GM06990 (cell line): ENCODE results near the gene PRPF18.

Experiments used
- DNase-seq: peaks from one replicate; pipeline ENCODE4 v3.0.0-alpha.2; 2011; ENCODE audit not compliant: insufficient read length; ENCODE audit errors: extremely low read depth
- H3K27me3 ChIP-seq: replicated peaks from 2 replicates; pipeline ENCODE4 v1.6.0; 2011; ENCODE audit warnings: low read length; ENCODE audit not compliant: control insufficient read depth, insufficient read depth
- H3K36me3 ChIP-seq: 2 replicates; pipeline ENCODE4 v1.5.1; 2011; ENCODE audit warnings: low read length; ENCODE audit not compliant: control insufficient read depth, insufficient read depth
- H3K4me3 ChIP-seq: replicated peaks from 2 replicates; pipeline ENCODE4 v1.5.1; 2011; ENCODE audit warnings: low read depth, mild to moderate bottlenecking, control low read depth, low read length
- TF ChIP-seq, protein P1 (sequence below): IDR thresholded peaks from 2 replicates; pipeline ENCODE4 v1.5.1; 2011; ENCODE audit warnings: low read length, control low read depth, mild to moderate bottlenecking, inconsistent platforms; ENCODE audit not compliant: insufficient read depth, poor library complexity, severe bottlenecking

Gene PRPF18

DNA sequence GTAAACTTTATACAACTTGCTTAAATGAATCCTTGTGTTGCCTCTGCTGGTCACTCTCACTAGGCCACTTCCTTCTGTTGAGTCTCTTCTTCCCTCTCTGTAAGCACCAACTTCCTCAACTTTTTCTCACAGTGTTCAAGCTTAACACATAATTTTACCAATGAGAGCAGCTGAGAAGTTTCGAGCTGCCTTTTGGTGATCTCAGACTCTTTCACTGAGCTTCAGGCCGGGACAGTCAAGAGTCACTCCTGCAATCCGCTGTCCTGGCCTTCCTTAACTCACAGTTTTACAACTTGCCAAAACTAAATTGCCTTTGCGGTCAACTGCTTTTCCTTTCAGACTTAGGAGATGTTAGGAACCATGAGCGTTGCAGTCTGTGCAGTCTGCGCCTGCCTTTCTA is 47.4 kb downstream of the PRPF18 start:
- H3K4me3 ChIP-seq = no peak overlapping the region
- TF ChIP-seq, protein P1, sequence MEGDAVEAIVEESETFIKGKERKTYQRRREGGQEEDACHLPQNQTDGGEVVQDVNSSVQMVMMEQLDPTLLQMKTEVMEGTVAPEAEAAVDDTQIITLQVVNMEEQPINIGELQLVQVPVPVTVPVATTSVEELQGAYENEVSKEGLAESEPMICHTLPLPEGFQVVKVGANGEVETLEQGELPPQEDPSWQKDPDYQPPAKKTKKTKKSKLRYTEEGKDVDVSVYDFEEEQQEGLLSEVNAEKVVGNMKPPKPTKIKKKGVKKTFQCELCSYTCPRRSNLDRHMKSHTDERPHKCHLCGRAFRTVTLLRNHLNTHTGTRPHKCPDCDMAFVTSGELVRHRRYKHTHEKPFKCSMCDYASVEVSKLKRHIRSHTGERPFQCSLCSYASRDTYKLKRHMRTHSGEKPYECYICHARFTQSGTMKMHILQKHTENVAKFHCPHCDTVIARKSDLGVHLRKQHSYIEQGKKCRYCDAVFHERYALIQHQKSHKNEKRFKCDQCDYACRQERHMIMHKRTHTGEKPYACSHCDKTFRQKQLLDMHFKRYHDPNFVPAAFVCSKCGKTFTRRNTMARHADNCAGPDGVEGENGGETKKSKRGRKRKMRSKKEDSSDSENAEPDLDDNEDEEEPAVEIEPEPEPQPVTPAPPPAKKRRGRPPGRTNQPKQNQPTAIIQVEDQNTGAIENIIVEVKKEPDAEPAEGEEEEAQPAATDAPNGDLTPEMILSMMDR = no peak
- DNase-seq = no peak
- no peaks in the 10 kb centered on the region for H3K27me3 ChIP-seq
- H3K36me3 ChIP-seq = peaks cover 3% of the 10 kb centered on the region

DNA sequence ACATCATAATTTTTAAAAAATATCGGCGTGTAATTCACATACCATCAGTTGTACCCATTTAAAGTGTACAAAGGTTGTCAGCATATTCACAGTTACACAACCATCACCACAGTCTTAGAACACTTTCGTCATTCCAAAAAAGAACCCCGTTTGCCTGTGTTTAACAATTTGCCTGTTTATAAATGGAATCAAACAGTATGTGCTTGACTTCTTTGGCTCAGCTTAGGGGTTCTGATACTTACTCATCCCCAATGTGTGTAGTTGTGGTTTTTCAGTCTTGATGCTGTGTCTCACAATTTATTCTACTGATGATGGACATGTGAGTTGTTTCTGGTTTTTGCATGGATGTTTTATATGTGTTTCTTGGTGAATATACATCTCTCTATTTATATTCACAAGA is 50.0 kb downstream of the PRPF18 start:
- Histone ChIP-seq H3K27me3 (no peaks in the 10 kb centered on the region), H3K36me3 (no peaks in the 10 kb centered on the region), H3K4me3 (no peak overlapping the region)
- TF ChIP-seq, protein P1 = no peak
- DNase-seq = no peak

DNA sequence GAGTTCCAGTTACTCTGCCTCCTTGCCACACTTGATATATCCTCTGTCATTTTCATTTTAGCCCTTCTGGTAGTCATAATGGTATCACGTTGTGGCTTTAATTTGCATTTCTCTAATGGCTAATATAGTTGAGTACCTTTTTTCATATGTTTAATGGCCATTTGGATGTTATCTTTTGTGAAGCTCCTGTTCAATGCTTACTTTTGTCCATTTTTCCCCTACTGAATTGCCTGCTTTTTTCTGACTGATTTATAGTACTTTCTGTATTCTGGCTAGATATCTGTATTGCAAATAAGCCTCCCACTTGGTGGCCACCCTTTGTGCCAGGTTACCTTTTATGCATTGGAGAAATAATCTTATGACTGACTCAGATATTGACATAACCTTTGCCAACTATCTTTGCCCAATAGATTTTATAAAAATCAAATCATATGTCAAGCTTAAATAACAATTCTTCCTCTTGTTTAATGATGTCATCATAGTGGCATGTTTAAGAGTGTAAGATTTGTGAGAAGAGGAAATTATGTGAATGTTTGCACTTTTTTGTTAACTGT is 50.6 kb downstream of the PRPF18 start:
- TF ChIP-seq, protein P1 = no peak
- no peaks in the 10 kb centered on the region for H3K27me3 ChIP-seq
- H3K36me3 ChIP-seq = no peaks in the 10 kb centered on the region
- no peak overlapping the region for H3K4me3 ChIP-seq
- no peak for DNase-seq

DNA sequence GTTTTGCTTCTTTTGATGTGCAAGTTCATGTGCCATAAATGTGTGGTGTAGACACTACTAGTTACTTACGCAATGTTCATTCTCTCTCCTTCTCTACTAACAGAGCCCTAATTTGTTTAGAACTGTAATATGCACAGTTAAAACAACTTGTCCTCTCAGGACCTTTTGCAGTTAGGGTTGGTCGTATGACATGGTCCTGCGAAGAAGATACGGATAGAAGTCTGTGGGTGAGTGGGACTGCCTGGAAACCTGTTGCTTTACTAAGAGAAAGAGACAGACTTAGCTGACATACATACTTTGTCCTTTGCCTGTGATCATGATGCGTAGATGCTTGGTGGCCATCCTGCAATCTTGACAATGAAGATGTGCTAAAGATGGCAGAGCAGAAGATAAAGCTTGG is 51.1 kb downstream of the PRPF18 start:
- no peaks in the 10 kb centered on the region for H3K27me3 ChIP-seq
- no peak for DNase-seq
- TF ChIP-seq, protein P1 = no peak
- H3K36me3 ChIP-seq = no peaks in the 10 kb centered on the region; the same call in 1 of the 2 replicates
- H3K4me3 ChIP-seq = no peak overlapping the region

DNA sequence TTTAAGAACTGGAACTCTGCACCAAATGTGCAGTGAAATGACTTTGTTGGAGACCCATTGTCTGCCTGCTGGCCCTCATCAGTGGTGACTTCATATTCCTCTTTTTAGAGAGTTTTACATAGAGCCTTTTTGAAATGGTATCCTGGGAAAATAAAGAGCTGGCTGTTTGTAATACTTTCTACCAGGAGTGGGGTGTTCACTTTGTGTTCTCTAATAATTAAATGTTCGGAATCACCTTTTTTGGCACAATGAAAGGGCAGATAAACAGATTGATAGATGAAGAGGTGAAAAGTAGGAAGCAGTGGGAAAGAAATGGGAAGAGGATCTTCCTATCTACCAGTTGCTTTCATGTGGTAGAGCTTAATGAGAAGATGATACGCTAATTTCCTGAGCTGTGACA is 55.5 kb downstream of the PRPF18 start:
- peaks cover 16% of the 10 kb centered on the region for H3K36me3 ChIP-seq
- no peak for DNase-seq
- TF ChIP-seq, protein P1 = no peak

DNA sequence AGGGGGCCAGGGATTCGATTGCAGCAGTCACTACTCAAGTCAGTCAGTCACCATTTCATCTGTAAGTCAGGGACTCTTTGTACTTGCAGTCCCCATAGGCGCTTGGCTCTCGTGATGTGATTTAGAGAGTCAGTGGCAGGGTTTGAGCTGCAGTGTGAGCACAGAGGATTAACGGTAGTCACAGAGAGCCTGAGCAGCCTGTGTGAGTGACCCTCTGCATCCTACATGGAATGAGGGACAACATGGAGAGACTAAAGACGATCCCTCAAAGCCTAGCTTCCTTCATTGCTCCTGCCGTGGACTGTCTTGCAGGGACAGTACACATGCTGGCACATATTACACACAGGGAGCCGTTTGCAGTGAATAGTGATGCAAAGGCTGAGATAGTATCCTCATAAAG is 56.3 kb downstream of the PRPF18 start:
- TF ChIP-seq, protein P1 = no peak
- no peak for DNase-seq
- Histone ChIP-seq H3K4me3 (no peak overlapping the region), H3K36me3 (peaks cover 16% of the 10 kb centered on the region), H3K27me3 (no peaks in the 10 kb centered on the region)

More for the DNA sequence above, 55.5 kb downstream of the PRPF18 start:
- H3K4me3 ChIP-seq = no peak overlapping the region
- H3K27me3 ChIP-seq = no peaks in the 10 kb centered on the region
